ENCODE results near the gene BSDC1.
A peak's percentile ranks its signal among the peaks of the same experiment; 100 is the strongest.
"Not testable (repeated sequence)": the region's sequence is repeated elsewhere in the genome, so short reads cannot be mapped to it uniquely, and the experiment has no call there.

The BSDC1 gene

DNA sequence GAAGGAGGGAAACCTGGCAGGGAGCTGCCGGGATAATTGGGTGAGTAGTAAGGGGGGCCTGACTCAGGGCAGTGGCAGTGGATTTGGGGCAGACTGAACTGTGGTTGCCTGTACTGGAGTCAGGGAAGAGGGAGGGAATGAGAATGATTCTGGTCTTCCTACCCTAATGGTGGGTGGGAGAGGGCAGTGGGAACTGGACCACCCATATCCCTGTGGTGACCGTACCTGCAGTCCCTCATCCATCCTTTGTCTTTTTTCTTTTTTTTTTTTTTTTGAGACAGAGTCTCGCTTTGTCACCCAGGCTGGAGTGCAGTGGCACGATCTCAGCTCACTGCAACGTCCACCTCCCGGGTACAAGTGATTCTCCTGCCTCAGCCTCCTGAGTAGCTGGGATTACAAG lies 38.5 kb downstream of the BSDC1 start:
- not testable (repeated sequence) for DNase-seq

DNA sequence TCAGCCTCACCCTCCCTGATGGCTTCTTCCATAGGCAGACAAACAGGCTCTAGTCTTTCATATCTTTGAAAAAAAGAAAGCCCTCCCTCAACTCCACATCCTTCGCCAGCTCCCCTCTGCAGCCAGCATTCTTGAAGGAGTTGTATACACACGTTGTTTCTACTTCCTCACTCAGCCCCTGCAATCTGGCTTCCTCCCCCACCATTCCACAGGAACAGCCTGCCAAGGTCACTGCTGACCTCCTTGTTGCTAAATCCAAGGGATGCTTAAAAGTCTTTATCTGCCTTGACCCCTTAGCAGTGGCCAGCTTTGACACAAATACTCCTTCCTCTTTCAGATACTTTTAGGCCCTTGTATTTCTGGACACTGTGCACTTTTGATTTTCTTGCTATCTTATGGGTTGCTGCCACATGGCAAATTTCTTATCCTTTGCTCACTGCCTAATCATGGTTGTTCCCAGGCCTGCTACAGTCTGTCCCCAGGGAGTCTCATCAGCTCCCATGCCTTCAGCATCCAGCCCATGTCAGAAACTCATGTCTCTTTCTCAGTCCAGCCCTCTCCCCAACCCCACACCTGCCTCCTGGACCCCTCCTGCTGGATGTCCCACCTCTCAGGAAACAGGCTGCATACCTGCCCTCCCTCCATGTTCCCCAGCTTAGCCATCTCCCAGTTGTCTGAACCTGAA lies 40.2 kb downstream of the BSDC1 start:
- no peak for DNase-seq

DNA sequence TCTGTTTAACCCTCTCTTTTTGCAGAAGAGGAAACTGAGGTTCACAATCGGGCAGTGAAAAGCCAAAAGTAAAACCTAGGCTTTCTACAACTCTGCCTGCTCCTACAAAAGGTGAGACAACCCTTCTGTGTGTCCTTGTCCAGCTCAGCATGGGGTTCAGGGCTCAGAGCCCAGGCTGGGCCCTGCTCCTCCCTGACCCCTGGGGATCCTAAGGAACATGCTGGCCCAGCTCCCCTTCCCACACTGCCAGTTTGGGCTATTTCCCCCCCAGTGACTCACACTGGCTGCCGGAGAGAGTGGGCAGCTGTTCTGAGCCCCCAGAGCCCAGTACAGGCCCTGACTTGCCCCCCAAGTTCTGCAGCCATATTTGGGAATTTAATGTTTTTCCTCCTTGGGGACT lies 40.8 kb downstream of the BSDC1 start:
- DNase-seq: no peak

DNA sequence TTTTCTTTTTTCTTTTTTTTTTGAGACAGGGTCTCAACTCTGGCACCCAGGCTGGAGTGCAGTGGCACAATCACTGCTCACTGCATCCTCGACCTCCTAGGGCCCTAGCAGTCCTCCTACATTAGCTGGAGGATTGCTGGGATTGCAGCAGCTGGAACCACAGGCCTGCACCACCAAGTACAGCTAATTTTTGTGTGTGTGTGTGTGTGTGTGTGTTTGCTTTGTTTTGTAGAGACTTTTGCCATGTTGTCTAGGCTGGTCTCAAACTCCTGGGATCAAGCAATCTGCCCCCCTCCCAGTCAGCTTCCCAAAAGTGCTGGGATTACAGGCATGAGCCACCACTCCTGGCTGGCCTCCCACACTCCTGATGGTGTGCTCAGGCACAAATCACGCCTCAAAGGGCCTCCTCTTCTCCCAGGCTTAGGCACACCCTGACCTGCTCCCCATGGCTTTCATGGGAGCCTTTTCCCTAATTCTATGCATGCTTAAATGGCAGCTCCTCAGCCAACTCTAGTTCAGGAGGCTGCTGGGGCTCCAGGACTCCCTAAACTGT lies 41.3 kb downstream of the BSDC1 start:
- no peak for DNase-seq

DNA sequence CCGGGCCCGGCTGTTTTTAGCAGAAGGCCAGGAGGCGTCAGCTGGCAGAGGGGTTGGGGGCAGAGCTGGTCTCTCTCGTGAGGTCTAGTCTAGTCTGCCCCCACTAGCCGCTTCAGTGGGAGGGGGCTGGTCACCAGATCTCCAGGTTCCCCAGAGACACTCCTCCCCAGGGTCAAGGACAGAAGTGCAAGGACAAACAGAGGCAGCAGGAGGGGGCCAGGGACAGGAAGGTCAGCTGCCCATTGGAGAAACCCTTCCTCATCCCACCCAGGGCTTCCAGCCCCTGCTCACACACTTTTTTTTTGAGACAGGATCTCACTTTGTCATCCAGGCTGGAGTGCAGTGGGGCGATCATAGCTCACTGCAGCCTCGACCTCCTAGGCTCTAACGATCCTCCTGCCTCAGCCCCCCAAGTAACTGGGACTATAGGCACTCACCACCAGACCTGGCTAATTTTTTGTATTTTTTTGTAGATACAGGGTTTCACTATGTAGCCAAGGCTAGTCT lies 41.9 kb downstream of the BSDC1 start:
- no peak for DNase-seq

DNA sequence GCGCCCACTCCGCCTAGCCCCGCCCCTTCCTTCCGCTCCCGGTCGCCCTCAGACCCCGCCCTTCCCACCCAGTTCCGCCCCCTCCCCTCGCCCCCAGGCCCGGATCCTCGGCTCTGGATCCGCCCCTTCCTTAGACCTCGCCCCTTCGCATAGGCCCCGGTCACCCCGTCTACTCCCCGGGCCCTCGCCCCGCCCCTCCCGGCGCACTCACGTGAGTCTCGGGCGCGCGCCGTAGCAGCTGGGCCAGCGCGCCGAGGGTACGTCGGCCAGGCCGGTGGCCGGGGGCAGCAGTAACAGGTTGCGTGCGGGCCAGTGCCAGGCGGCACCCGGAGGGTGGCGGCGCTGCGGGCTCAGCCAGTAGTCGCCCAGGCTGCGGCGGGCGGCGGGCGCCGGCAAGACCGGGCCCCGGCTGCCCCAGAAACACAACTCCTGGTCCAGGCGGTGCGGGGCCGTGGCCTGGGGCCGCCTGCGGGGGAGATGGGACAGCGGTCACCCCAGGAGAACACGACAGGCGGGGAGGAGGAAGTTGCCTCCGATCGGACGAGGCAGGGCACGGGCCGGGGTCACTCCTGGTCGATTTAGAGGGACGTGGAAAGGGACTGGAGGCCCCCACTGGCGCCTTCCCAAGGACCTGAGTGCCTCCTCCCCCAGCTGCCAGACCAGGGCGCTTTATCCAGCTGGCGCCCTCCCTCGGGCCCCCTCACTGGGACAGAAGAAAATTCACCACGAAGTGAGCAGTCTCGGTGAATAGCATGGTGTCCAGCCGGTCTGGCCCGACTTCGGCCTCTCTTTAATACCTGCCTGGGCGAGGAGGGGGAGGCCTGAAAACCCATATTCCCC lies 42.6 kb downstream of the BSDC1 start:
- DNase-seq: peak; percentile 85

DNA sequence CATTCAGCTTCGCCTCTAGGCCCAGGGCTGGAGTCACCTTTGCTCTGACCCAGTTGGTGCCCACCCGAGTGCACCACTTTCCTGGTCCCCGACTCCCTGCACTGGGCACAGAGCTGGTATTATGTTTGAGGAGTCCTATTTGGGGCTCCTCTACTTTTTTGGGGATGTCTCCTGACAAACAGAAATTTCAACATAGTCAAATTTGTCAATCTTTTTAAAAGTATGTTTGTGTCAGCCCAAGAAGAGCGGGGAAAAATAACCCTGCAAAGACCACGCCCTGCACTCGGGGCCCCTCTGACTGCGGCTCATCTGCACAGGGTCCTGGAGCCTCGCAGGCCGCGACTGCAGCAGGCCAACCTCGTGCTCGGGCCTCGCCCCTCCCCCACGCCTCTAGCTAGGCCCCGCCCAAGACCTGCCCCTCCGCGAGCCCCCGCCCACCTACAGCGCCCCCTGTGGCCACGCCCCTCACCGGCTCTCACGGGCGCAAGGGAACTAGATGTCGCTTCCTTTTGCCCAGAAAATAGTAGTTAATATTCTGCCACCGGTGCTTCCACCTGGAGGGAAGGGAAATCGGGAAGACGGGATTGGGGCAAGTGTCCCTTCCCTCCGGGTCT lies 43.3 kb downstream of the BSDC1 start:
- DNase-seq: peak; percentile 69

DNA sequence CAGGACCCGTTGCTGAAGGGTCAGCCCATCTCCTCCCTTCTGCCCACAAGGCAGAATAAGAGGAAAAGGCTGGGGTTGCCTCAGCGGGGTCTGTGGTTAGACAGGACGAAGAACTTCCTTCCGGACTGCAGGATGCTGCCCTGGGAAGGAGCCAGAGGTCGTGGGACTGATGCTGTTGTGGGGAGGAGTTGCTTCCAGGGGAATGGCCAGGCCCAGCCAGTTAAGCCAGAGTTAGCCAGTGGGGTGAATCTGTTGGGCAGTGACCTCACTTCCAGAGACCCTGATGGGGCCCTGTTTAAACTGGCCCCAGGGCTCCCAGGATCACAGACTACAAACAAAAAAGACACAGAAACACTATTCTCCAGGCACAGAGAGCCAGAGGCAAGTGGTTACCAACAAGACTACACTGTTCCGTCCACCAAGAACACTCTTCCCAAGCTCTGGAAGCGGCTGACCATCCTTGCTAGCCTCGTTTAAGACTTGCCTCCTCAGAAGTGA lies 45.0 kb downstream of the BSDC1 start:
- DNase-seq: no peak

DNA sequence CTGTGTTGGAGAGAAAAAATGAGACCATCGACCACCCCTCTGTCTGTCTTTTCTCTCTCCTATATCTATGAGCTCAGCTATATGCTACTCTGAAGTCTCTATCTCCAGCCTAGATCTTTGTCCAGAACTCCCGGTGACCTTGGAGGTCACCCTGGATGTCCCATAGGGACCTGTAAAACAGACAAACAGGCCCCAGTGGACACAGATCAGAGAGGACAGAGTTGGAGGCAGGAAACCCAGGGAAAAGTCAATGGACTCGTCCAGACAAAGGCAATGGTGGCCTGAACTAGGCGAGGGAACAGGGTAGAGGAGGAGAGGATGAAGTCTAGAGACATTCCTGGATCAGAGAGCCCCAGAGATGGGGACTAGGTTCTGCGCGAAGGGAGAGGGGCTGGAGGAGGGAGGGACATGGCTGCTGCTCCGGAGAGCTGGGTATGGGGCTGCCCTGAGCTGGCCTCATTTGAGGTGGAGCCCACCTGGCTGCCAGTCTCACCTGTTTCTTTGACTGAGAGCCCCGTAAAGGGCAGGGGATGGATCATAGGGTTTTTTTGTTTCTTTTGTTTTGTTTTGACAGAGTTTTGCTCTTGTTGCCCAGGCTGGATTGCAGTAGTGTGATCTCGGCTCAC lies 47.6 kb downstream of the BSDC1 start:
- DNase-seq: no peak

DNA sequence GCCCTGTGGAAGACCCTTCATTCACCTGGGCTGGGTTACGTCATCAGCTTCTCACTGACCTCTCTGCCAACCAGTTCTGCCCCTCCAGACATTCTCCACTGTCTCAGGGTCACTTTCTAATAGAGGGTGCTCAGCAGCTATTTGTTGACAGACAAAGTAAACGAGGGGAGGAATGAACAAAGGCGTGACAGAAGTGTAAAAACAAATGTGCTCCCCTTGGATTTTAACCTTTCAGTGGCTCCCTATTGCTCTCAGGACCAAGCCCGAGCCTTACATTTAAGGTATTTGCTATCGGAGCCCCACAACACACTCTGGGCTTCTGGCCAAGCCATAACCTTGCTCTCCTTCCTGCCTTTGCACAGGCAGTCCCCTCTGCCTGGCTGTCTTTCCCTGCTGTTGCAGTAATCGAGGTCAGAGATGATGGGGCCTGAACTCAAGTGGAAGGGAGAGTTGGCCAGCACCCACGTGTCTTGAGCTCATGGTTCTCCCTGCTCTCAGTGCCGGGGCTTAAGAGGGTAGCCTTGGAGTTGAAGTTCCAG lies 48.9 kb downstream of the BSDC1 start:
- DNase-seq: no peak

DNA sequence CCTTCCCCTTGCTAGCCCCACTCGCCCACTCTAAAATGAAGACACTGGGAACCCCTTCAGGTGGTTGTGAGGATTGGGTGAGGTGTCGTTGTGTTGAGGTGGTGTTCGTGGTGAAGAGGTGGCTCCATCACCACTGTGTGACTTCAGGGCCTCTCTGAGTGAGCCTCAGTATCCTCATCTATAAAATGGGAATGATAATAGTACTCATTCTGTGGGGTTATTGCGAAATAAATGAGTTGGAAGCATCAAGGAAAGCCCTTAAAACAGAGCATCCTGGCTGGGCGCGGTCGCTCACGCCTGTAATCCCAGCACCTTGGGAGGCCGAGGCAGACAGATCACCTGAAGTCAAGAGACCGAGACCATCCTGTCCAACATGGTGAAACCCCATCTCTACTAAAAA lies 51.5 kb downstream of the BSDC1 start:
- no peak for DNase-seq

DNA sequence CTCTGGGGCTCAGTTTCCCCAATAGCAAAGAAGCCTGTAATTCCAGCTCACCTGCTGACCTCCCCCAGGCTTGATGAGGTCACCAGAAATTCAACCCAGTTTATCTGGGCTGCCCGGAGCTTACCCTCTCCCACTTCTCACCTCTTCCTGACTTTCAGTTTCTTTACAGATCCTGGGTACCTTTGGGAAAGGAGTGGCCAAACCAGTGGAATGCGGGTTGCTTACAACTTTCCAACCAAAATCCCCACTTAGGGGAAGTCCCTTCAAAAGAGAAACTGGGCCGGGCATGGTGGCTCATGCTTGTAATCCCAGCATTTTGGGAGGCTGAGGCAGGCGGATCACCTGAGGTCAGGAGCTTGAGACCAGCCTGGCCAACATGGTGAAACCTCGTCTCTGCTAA lies 52.3 kb downstream of the BSDC1 start:
- DNase-seq: no peak

DNA sequence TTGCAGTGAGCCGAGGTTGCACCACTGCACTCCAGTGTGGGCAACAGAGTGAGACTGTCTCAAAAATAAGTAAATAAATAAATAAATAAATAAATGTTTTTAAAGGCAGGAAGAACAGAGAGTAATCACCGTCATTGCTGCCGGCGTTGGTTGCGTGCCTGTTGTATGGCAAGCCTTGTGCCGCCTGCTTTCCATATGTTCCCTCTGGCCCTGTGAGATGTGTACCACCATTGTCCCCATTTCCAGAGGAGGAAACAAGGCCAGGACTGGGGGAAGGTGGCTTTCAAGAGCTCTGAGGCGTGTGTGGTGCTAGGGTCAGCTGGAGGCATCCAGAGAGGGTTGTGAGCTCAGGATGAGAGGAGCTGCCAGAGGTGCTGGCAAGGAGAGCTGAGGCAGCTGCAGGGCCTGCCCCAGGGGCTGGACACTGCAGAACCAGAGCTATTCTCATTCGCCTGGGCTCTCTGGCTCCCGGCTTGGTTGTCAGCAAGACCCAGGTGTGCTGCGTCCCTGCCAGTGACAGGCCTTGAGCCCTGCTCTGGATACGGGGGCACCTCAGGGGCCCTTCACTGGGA lies 53.0 kb downstream of the BSDC1 start:
- DNase-seq: no peak

DNA sequence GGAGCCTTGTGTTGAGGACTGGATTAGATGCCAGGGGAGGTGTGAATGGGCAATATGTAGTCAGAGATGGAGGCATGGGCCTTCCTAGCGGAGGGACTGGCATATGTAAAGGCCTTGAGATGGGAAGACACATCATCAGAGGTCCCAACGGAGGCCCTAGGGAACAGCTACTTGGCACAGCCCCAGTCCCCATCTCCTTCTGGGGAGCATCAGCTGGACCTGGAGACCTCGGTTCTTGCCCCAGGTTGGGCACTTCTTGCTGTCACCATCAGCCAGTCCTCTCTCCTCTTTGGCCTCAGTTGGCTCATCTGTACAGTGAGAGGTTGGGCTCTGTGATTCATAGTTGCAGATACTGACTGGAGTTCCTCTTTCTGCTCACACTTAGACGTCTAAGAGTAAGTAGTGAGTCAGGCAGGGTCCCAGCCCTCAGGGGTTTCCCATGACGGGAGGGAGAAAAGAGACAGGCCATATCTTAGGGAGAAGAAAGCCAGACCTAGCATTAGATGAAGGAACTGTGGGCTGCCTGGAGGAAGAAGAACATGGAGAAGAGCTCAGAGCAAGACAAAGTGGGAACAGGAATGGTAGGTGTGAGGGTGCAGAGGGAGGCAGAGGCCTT lies 54.8 kb downstream of the BSDC1 start:
- no peak for DNase-seq

DNA sequence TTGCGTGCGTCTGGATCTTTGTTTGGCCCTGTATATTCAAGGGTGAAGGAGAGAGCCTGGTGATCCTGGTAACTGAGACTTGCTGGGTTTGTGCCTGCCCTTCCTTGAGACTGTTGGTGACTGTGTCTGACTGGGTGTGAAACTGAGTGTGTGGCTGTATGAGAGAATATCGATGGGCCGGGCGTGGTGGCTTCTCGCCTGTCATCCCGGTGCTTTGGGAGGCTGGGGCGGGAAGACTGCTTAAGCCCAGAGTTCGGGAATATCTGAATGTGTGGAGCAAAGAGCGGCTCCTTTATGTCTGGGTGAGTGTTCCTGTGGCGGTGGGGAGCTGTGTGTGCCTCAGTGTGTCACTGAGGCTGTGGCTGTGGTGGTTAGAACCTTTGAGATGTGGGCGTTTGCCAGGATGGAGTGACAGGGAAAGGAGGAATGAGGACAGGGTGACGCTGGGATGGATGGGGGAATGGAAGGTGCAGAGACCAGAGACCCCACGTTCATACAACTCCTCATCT lies 55.5 kb downstream of the BSDC1 start:
- no peak for DNase-seq

DNA sequence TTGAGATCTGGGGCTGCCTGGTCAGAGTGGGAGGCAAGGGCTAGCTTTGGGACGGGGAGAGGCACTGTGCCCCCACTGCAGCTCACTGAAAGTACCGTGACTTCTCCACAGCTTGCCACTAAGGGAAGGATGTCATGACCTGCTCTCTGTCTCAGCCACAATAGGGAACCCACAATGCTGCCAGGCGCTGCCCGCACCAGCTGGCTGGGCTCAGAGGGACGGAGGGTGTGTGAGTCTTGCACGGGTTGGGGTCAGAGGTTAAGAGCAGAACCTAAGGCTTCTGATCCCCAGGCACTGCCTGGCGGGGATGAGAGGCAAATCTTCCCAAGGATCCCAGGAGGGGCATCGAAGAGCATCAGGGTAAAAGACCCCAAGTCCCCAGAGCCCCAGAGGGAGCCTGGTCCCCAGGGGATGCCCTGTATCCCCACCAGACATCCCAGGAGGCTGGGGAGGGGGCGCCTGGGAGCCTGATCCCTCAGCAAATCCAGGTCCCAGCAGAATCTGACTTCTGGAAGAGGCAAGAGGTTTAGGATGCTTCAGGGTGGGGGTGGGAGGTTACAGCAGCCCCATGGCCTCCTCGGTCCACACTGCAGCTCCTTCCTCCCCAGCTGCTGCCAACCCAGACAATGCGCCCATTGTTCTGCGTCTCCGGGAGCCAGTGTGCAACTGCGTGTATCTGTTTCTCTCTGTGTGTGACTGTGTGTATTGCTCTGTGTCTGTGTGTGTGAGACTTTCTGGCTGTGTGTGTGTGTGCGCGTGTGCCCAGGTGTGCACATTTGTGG lies 56.2 kb downstream of the BSDC1 start:
- no peak for DNase-seq

DNA sequence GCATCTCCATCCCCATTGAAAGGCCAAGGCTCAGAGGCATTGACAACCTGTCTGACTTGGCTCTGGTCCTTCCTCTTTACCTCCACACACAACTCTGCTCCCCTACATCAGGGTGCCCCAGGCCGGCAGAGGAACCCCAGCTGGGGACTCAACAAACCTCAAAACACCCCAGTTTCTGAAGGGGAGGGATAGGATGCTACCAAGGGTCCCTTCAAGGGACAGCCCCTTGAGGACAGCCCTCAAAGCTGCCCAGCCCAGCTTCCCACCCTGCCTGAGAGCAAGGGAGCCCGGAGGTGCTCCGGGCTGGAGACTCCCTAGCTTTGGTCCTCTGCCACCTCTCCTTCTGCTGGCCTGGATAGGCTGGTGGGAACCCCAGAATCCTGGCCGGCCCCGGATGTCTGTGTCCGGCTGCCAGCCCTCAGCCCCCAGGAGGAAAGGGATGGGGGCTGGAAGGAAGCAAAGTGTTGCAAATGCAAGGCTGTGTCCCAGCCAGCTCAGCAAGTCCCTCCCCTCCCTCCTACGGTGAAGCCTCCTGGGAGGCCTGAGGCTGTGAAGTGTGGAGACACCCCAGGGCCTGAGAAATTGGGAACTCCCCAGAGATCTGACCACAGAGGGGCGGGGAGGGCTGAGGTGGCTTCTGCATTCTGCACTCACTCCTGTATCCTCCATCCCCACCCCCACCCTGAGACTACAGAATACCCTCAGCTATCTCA lies 57.1 kb downstream of the BSDC1 start:
- DNase-seq: no peak

DNA sequence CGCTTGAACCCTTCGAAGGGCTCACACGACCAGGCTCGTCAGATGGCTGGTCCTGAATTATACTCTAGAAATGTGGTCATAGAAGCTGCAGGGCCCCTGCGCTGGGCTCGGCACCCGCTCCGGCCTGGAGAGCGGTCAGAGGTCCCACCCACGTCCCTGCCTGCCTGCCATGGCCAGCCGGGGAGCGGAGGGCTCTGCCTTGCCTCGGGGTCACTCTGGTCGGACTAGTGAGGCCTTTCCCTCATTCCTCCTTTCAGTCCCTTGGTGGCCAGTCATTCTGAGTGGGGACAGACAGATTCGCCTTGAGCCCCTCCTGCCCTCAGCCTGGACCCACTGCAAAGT lies 57.7 kb downstream of the BSDC1 start:
- no peak for DNase-seq

DNA sequence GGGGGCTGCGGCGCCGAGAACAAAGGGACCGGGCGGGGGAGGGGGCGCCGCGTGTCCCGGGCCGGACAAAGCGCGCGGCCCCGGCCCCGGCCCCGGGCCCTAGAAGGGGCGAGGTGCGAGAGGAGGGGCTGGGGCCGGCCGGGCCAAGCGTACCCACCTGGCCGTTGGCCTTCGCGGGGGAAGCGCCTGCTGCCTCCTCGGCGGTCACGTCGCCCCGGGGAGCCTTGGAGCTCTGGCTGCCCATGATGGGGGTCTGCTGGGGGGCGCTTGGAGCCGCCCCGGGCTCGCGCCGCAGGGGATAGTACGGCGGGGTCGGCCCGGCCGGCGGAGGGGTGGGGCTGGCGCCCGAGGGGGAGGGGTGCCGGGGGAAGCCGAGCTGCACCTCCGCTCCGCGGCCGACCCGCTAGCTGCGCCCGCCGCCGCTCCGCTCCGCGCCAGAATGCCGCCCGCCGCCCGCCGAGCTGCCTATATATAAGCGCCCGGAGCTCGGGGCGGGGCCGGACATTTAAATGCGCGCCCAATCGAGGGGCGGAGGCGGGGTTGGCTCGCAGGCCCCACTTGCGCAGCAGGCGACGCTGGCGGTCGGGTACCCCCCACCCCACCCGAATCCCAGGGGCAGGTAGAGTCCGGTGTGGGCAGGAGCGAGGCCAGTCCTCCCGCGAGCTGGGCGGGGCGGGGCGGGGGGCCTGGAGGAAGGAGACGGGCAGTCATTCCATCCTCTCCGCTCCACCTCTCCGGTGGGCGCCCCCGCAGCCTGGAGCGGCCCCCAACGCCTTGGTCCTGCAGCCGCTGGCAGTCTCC lies 58.3 kb downstream of the BSDC1 start, which contains the start of gene MARCKSL1:
MARCKSL1 (minus strand) TSS at position 444 of the 801 bp plus-strand sequence; CDS start at position 244, 200 bp downstream.
- peak; percentile 16 for DNase-seq

Measured in NCI-H1417 treated with DMSO at 0.1 percent for 48 hours (cell line).